D721Med (cell line): Measurements from ENCODE around the gene AQP12B.
"Not testable (repeated sequence)": the region's sequence is repeated elsewhere in the genome, so short reads cannot be mapped to it uniquely, and the experiment has no call there.

ENCODE experiments used
- DNase-seq: peaks from one replicate; pipeline ENCODE4 v3.0.0; 2011; ENCODE audit warnings: low spot score; ENCODE audit not compliant: insufficient read length
- FAIRE-seq: peaks from 2 replicates; lab custom pipeline; 2011; peaks lifted over from hg19 to GRCh38; lab: Jason Lieb, UNC
- CTCF ChIP-seq: IDR thresholded peaks from 2 replicates; pipeline ENCODE4 v1.5.1; 2012; ENCODE audit warnings: mild to moderate bottlenecking, control low read depth; ENCODE audit not compliant: insufficient read depth; ENCODE audit errors: missing control alignments

AQP12B gene

DNA sequence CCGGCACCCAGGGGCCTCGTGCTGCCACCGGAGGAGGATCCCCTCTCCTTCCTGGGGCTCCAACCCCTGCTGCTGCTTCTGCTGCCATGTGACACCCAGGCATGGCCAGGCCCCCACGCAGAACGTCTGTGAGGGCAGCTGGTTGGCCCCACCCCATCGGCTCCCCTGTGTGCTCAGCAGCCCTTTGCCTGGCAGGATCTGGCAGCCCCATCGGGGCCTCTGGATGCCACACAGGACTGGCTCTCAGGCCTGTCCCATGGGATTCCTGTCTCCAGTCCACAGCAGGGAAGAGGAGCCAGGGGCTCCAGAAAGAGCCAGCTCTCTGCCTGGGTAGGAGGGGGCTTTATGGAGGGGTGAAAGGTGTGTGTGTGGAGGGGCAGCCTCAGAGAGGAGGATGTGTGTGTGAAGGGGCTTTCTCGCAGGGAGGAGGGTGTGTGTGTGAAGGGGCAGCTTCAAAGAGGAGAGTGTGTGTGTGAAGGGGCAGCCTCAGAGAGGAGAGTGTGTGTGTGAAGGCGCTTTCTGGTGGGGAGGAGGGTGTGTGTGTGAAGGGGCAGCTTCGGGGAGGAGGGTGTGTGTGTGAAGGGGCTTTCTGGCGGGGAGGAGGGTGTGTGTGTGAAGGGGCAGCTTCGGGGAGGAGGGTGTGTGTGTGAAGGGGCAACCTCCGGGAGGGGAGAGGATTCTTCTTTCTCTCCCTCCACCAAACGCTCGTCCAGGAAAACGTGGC lies 8.1 kb downstream of the AQP12B start:
- not testable (repeated sequence) for FAIRE-seq
- peak; percentile 12 for DNase-seq

- DNase-seq (peak; percentile 2), FAIRE-seq (no peak)
- TF ChIP-seq CTCF: no peak
These were observed 9.9 kb downstream of the AQP12B start for GRCh38 chr2:240672701-240673190.

DNA sequence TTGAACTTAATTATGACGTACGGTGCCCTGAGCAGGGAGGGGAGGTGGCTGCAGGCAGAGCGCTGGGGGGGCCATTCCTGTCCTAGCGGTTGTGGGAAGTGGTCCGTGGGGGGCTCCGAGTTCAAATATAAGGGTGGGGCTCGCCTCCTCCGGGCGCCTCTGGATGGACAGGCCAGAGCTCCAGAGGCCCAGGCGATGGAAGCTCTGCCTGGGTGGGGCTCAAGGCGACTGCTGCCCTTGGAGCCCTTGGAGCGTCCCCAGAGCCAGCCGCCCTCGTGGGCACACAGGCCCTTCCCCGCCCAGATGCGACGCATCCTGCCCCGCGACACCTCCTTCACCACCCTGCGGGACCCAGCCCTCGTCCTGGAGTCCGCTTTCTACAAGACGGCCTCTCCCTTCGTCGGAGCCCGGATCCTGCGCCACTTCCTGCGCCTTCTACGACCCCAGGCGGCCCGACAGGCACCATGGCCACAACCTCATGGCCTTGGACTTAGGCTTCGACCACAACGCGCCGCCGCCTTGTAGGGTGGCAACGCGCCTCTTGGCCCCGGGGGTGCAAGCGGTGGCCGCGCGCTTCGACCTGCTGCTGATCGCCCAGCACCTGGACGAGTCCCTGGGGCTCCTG lies 10.5 kb downstream of the AQP12B start:
- TF ChIP-seq CTCF: no peak
- DNase-seq (peak; percentile 2), FAIRE-seq (no peak)

GRCh38 chr2:240670950-240671349 lies 11.7 kb downstream of the AQP12B start:
- no peak for FAIRE-seq
- peak; percentile 6 for DNase-seq
- no peak for TF ChIP-seq CTCF

DNA sequence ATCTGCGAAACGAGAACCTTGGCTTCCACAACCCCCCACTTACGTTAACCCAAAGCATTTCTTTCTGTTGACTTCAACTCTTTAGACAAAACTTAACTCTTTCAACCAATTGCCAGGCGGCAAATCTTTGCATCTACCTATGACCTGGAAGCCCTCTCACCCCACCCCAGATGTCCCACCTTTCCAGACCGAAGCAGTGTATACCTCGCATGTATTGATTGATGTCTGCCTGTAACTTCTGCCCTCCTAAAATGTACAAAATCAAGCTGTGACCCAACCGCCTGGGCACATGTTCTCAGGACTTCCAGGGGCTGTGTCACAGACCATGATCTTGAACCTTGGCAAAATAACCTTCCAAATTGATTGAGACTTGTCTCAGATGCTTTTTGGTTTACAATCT lies 12.3 kb downstream of the AQP12B start:
- DNase-seq (no peak), FAIRE-seq (no peak)
- TF ChIP-seq CTCF: no peak

GRCh38 chr2:240664622-240665021 lies 18.1 kb downstream of the AQP12B start:
- DNase-seq: no peak
- no peak for TF ChIP-seq CTCF
- FAIRE-seq: no peak

DNA sequence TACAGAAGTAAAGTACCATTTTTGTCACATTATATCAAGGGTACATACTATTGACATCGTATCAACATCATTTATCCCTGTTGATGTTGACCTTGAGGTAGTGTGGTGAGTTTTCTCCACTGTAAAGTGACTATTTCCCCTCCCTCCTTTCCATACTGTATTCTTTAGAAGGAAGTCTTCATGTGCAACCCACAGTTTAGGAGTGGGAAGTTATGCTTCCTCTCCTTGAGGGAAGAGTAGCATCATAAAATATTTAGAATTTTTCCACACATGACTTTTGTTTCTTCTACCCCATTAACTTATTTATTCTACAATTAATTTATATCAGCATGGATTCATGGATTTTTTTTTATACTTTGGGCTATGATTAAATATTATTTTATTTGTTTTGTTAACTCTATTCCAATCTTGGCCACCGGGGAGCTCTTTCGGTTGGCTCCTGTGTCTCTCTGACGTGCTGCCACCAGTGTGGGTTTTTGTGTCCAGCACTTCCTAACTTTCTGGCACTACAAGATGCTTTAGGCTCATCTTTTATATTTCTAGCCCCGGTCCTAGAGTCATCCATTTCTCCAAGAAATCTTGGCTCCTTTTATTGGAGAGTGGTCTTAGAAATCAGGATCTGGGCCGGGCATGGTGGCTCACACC lies 19.0 kb downstream of the AQP12B start:
- no peak for FAIRE-seq
- DNase-seq: no peak

More for the DNA sequence above, 19.0 kb downstream of the AQP12B start:
- no peak for TF ChIP-seq CTCF
